ENCODE data around the gene RFT1. TPM values are rescaled to one million over a fixed set of nuclear protein-coding genes. Genes with fewer than 3 reads are reported as not detected.

RFT1 gene
- total RNA-seq, 2 experiments from 2014 or later: 8.5 to 10.2 TPM

DNA sequence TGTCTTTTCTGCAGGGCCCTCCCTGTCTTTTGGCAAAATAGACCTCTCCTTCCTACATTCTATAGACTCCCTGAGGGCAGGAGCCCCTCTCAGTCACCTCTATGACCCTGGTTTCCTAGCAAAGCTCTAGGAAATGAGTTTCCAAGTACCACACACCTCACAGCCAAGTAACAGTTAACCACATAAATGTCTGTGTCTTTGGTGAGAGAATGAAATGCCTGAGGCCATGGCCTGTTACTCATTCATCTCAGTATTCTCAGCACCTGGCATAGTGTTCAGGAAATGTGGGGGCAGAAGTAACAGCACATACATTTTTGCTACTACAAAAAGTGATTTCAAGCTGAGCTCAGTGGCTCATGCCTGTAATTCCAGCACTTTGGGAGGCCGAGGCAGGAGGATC lies 21.0 kb downstream of the RFT1 start:
- Histone ChIP-seq H3K4me1 (ENCODE audit: insufficient read depth, low read length) (peaks cover 22% of the 10 kb centered on the region), H3K27me3 (ENCODE audit: control insufficient read depth in 1 of 2, insufficient read depth in 2 of 2, low read length in 2 of 2) (no peaks in the 10 kb centered on the region), H3K36me3 (ENCODE audit: insufficient read depth, low read length) (peaks cover 55% of the 10 kb centered on the region), H3K4me3 (ENCODE audit: low read length) (no peak overlapping the region), H3K27ac (ENCODE audit: low read depth in 1 of 2, low read length in 2 of 2) (no peak overlapping the region), H3K9me3 (ENCODE audit: control insufficient read depth in 1 of 2, insufficient read depth in 1 of 2, low read length in 2 of 2) (no peaks in the 10 kb centered on the region)
- intact Hi-C loops (cut with DNase I, micrococcal nuclease): no loop called here
- ChIA-PET CTCF (interaction anchor here (4.4 kb wide), 1 partner anchor 87 kb away, joined by 25 read pairs; no protein-coding TSS in a partner anchor), POLR2A (interaction anchor here (1.0 to 1.4 kb wide), 3 partner anchors 9 to 20 kb away, joined by 3 to 5 read pairs (median 5); no protein-coding TSS in a partner anchor)
- Mint-ChIP-seq H3K36me3 (ENCODE audit: low read depth) (peaks cover 53% of the 10 kb centered on the region), H3K27me3 (no peaks in the 10 kb centered on the region), H3K27ac (peak overlapping the region; percentile 83), H3K4me1 (ENCODE audit: low read depth) (peaks cover 27% of the 10 kb centered on the region), H3K9me3 (no peaks in the 10 kb centered on the region), H3K4me3 (peak overlapping the region; percentile 63)
- DNase-seq (peak in 1 of 14 experiments; percentile 5), ATAC-seq (ENCODE audit: poor library complexity) (peak; percentile 58)
- TF ChIP-seq, protein P1, sequence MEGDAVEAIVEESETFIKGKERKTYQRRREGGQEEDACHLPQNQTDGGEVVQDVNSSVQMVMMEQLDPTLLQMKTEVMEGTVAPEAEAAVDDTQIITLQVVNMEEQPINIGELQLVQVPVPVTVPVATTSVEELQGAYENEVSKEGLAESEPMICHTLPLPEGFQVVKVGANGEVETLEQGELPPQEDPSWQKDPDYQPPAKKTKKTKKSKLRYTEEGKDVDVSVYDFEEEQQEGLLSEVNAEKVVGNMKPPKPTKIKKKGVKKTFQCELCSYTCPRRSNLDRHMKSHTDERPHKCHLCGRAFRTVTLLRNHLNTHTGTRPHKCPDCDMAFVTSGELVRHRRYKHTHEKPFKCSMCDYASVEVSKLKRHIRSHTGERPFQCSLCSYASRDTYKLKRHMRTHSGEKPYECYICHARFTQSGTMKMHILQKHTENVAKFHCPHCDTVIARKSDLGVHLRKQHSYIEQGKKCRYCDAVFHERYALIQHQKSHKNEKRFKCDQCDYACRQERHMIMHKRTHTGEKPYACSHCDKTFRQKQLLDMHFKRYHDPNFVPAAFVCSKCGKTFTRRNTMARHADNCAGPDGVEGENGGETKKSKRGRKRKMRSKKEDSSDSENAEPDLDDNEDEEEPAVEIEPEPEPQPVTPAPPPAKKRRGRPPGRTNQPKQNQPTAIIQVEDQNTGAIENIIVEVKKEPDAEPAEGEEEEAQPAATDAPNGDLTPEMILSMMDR (IDR thresholded peaks at IDR 0.05): no peak

DNA sequence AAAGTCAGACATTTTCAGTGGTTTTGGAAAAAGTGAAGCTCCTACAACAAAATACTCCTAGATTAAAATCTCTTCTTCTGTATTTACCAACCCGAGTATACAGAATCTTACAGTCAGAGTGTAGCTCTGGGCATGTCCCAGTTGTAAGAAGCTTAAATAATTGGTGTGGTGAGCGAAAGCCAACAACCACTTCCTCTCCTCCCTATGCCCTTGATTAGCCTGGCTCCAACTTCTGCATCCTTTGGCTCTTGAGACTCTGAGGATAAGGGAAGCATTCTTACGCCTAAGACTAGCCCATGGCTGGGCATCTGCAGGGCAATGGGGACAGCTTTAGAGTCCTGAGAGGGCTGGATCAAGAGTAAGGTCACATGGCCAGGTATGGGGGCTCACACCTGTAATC lies 25.5 kb downstream of the RFT1 start:
- Mint-ChIP-seq H3K36me3 (ENCODE audit: low read depth) (peaks cover 77% of the 10 kb centered on the region), H3K9me3 (no peaks in the 10 kb centered on the region), H3K27me3 (no peaks in the 10 kb centered on the region), H3K4me1 (ENCODE audit: low read depth) (peaks cover 65% of the 10 kb centered on the region), H3K4me3 (no peak overlapping the region), H3K27ac (peak overlapping the region; percentile 51)
- no peak for ATAC-seq (ENCODE audit: poor library complexity)
- TF ChIP-seq, protein P1 (IDR thresholded peaks at IDR 0.05): no peak
- ChIA-PET CTCF (interaction anchor here (1.7 kb wide), 1 partner anchor 91 kb away, joined by 5 read pairs; no protein-coding TSS in a partner anchor), POLR2A (no interaction called here)
- peak in 3 of 14 experiments; percentile 15 to 31 (median 30) for DNase-seq
- intact Hi-C loops (cut with DNase I, micrococcal nuclease): no loop called here
- Histone ChIP-seq H3K4me1 (ENCODE audit: insufficient read depth, low read length) (peaks cover 41% of the 10 kb centered on the region), H3K27ac (ENCODE audit: low read depth in 1 of 2, low read length in 2 of 2) (no peak overlapping the region), H3K4me3 (ENCODE audit: low read length) (no peak overlapping the region), H3K27me3 (ENCODE audit: control insufficient read depth in 1 of 2, insufficient read depth in 2 of 2, low read length in 2 of 2) (no peaks in the 10 kb centered on the region), H3K9me3 (ENCODE audit: control insufficient read depth in 1 of 2, insufficient read depth in 1 of 2, low read length in 2 of 2) (no peaks in the 10 kb centered on the region), H3K36me3 (ENCODE audit: insufficient read depth, low read length) (peaks cover 64% of the 10 kb centered on the region)

GRCh38 chr3:53103397-53104296 lies 26.6 kb downstream of the RFT1 start:
- TF ChIP-seq, protein P1 (IDR thresholded peaks at IDR 0.05): no peak
- no peaks in the 10 kb centered on the region for H3K27me3 Mint-ChIP-seq
- POLR2A ChIA-PET: no interaction called here
- CTCF ChIA-PET: interaction anchor here (1.7 kb wide), 1 partner anchor 92 kb away, joined by 5 read pairs; no protein-coding TSS in a partner anchor
- peaks cover 75% of the 10 kb centered on the region for H3K36me3 Mint-ChIP-seq (ENCODE audit: low read depth)
- H3K9me3 ChIP-seq (ENCODE audit: control insufficient read depth in 1 of 2, insufficient read depth in 1 of 2, low read length in 2 of 2): no peaks in the 10 kb centered on the region
- peaks cover 67% of the 10 kb centered on the region for H3K4me1 Mint-ChIP-seq (ENCODE audit: low read depth)
- no peak overlapping the region for H3K27ac Mint-ChIP-seq
- H3K4me3 Mint-ChIP-seq: no peak overlapping the region
- DNase-seq (peak in 2 of 14 experiments; percentile 27 to 30), ATAC-seq (ENCODE audit: poor library complexity) (no peak)
- intact Hi-C loops (cut with DNase I, micrococcal nuclease): no loop called here
- H3K36me3 ChIP-seq (ENCODE audit: insufficient read depth, low read length): peaks cover 62% of the 10 kb centered on the region
- no peaks in the 10 kb centered on the region for H3K27me3 ChIP-seq (ENCODE audit: control insufficient read depth in 1 of 2, insufficient read depth in 2 of 2, low read length in 2 of 2)
- H3K27ac ChIP-seq (ENCODE audit: low read depth in 1 of 2, low read length in 2 of 2): no peak overlapping the region
- H3K4me1 ChIP-seq (ENCODE audit: insufficient read depth, low read length): peaks cover 33% of the 10 kb centered on the region
- no peaks in the 10 kb centered on the region for H3K9me3 Mint-ChIP-seq
- no peak overlapping the region for H3K4me3 ChIP-seq (ENCODE audit: low read length)
